ENCODE results near the gene TTC28. TPM values are rescaled to one million over a fixed set of nuclear protein-coding genes. Genes with fewer than 3 reads are reported as not detected.

TTC28 gene
- total and polyA plus RNA-seq, 2 donors (not counting 3 experiments of a cell fraction or from before 2014, with no cell fraction given): 16.5 to 51.1 TPM

GRCh38 chr22:28627791-28628190 is 51.8 kb downstream of the TTC28 start:
- no peak for TF ChIP-seq MAX (IDR thresholded peaks at IDR 0.05; ENCODE audit: insufficient read depth, insufficient read length)
- no peak for TF ChIP-seq CTCF (IDR thresholded peaks at IDR 0.05; ENCODE audit: extremely low read depth in 1 of 2, insufficient read depth in 1 of 2, low read depth in 1 of 2, low read length in 2 of 2)
- no peak for TF ChIP-seq JUN (IDR thresholded peaks at IDR 0.05; ENCODE audit: borderline replicate concordance, insufficient read depth, insufficient read length, low read depth)
- TF ChIP-seq MYC (IDR thresholded peaks at IDR 0.05; ENCODE audit: low read depth, low read length): no peak
- no peak for TF ChIP-seq FOS (IDR thresholded peaks at IDR 0.05; ENCODE audit: borderline replicate concordance, insufficient read depth, low read length)
- no peak for TF ChIP-seq GATA2 (IDR thresholded peaks at IDR 0.05; ENCODE audit: insufficient read depth, insufficient read length, low read depth, low read length)
- TF ChIP-seq EZH2 (IDR thresholded peaks at IDR 0.05; ENCODE audit: borderline replicate concordance, low read depth, low read length, severe bottlenecking): no peak
- no peak for TF ChIP-seq POLR2A (IDR thresholded peaks at IDR 0.05; ENCODE audit: low read depth, low read length)
- dilution Hi-C loops (cut with MboI; ENCODE audit: extremely low pct_ligation_motif_present, low sequenced_read_pairs): no loop called here

More at GRCh38 chr22:28627791-28628190, 51.8 kb downstream of the TTC28 start:
- H3K4me3 ChIP-seq (replicated peaks in 1 of 3; ENCODE audit: insufficient read depth in 1 of 3, low read depth in 1 of 3, low read length in 3 of 3): no peak overlapping the region
- BruUV-seq (replicated peaks): no TSS peak
- H3K9me1 ChIP-seq (replicated peaks; ENCODE audit: control insufficient read depth, extremely low read depth, insufficient read depth, low read length): no peaks in the 10 kb centered on the region
- no peaks in the 10 kb centered on the region for H3K27me3 ChIP-seq (ENCODE audit: control insufficient read depth in 2 of 2, insufficient read depth in 2 of 2, low read length in 2 of 2)
- H3K27ac ChIP-seq (ENCODE audit: insufficient read depth, low read depth, low read length): no peak overlapping the region
- CTCF ChIA-PET: no interaction called here
- FAIRE-seq (no peak), DNase-seq (ENCODE audit: low read depth, low spot score) (no peak)
- intact Hi-C loops (cut with micrococcal nuclease): no loop called here
- POLR2A ChIA-PET: no interaction called here
- H3K4me2 ChIP-seq (ENCODE audit: insufficient read depth, low read length): no peak overlapping the region
- H2AFZ ChIP-seq (ENCODE audit: low read depth, low read length): no peak overlapping the region
- no peaks in the 10 kb centered on the region for H3K79me2 ChIP-seq (ENCODE audit: control insufficient read depth, insufficient read depth, low read length)
- no peaks in the 10 kb centered on the region for H3K9me3 ChIP-seq (replicated peaks; ENCODE audit: control insufficient read depth, insufficient read depth, low read length)
- no peaks in the 10 kb centered on the region for H3K4me1 ChIP-seq (ENCODE audit: control insufficient read depth, extremely low read depth, insufficient read depth, low read length)
- H4K20me1 ChIP-seq (replicated peaks; ENCODE audit: control insufficient read depth, extremely low read depth, insufficient read depth, low read length): no peaks in the 10 kb centered on the region
- no peak overlapping the region for H3K9ac ChIP-seq (replicated peaks; ENCODE audit: extremely low read depth, insufficient read depth, low read length)
- H3K36me3 ChIP-seq (ENCODE audit: control insufficient read depth in 2 of 2, extremely low read depth in 1 of 2, insufficient read depth in 2 of 2, low read length in 2 of 2): peaks cover 0 to 2% of the 10 kb centered on the region in 2 experiments

Measured in endothelial cell of umbilical vein (primary cell).